HS-27A (cell line): ENCODE measurements around the gene DDX23.

Experiments used
- DNase-seq: peaks from one replicate; pipeline ENCODE4 v3.0.0-alpha.2; 2012; ENCODE audit warnings: low read depth, missing footprints

DDX23 gene

DNA sequence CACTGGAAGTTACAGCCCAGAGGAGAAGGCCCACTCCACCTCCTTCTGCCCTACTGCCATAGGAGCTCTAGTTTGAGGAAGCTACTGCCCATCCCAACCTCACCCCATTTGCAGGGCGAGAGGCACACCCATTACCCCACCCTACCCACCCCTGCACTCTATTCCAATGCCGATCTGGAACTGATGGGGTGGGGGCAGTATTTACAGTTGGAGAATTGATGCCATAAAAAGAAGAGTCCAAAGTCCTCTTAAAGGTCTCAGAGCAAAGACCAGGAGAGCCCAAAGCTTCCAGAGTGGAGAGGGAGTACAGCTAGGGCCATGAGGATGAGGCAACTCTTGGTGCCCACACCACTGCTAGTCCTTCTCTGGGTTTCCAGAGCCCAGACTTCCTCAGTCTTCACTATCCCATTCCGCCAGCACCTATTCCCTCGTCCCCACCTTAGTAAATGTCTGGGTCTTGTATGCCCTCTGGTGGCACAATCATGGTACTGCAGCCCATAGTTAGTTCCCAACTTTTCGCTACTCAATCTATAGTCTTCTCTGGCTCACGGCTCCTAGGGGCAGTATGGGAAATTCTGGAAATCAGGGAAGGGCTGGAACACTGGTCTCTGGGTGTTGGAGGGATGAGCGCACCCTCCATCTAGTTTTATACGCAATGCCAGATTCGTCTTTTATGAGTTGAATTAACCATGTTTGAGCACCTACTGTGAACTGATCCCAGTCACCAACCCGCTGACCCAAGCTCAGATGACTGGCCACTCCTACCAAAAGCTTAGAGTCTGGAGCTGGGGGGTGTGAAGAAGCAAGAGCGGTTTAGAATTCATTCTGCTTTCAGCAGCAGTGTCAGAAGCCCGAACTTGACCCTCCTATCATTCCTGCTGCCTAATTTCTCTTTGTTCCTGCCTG, 56.2 kb downstream of the DDX23 start:
- DNase-seq, result peak; percentile 47

DNA sequence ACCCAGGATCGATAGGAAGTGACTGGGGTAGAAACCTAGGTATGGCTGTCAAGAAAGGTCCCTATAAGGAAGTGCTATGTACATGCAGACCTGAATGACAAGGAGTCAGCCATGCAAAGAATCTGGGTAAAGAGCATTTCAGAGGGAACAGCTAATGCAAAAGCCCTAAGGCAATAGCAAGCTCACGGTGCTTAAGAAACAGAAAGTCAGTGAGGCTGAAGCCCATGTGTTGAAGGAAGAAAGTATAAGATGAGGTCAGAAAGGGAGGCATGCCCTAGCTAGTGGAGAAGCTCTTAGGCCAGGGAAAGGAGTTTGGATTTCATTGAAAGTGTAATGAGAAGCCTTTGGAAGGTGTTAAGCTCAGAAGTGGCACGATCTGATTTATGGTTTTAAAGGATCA, 57.1 kb downstream of the DDX23 start:
- DNase-seq, result no peak

DNA sequence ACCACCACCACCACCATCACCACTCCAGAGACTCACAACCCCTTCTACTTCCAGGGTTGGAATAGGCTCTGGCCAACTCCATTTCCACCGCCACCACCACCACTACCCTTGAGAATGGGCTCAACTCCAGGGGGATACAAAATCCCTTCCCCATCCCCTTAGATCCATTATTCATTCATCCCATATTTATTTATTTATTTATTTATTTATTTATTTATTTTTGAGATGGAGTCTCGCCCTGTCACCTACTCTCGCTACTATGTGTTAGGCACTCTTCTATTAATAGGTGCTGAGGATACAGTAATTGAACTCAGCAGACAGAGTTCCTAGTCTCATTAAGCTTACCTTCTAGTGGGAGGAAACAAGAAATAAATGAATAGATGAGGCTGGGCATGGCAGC, 58.3 kb downstream of the DDX23 start:
- DNase-seq, result no peak

DNA sequence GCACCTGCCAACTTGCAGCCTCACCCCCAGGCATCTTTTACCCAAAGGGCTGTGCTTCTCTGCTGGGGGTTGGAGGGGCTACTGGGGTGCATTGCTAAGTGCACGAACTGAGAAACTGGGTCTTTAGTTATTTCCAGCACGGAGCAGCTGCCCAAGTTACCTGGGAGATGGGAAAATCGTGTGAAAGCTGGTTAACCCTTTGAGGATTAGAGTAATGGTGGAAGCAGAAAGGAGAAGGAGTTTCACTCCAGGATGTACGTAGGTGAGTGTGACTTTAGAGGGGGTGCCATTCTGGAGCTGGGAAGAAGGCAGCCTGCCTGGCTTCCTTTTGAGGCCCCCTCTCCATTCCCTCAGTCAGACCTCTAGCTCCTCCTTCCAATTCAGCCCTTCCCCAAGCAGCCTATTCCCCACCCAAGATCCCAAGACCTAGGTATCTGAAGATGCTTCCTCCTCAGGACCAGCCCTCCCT, 62.1 kb downstream of the DDX23 start:
- no peak for DNase-seq

DNA sequence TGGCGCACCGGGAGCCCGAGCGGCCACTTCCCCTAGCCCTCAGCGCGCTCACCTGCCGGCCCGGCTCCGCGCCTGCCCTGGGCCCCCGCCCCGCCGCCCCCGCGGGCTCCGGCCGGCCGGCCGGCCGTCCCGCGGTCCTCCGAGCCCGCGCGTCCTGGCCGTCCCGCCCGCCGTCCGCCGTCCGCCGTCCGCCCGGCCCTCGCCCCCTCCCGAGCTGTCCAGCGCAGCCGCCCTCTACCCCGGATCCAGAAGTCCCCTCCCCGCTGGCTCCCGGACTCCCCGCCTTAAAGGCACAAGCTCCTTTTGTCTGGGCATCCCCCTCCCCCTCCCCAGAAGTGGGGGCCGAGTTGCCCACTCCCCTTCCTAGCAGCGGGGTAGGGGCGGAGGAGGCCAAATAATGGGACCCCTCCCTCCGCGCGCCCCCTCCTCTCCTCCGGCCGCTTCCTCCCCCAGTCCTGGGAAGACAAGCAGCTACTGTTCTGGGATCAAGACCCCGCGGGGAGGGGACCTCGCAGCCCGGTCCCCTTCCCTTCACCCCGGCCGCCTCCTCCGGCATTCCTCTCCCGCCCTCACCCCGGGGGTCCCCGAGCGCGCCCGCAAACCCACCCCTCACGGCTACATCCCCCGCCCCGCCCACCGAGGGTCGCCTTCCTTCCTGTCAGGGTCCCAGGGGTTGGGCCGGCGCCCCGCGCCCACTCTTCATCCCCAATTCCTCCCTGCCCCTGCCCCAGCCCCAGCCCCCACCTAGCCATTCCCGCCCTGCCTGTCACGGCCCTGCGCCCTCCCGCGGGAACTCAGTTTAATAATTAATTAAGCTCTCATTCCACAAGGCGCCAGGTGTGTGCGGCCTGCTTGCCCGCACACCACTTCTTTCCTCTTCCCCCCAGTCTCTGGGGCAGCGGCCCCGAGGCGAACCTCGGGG, 62.8 kb downstream of the DDX23 start, which contains the start of gene ADCY6:
ADCY6 (minus strand) TSS at position 236 of the 922 bp plus-strand sequence. CDS start 5,655 bp downstream, outside the sequence.
- no peak for DNase-seq

DNA sequence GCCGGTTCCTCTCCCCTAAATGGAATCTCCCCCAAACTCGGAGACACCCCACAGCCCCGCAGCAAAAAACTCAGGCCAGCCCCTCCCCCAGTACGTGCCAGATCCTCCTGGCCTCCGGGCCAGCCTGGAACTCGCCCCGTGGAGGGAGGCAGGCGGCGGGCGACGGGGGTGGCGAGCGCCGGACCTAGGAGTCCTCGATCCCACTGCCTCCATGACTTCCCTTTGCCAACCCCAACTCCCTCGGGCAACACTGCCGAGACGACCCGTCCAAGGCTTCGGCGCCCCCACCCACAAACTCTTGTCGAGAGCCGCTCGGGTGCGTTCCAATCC, 63.5 kb downstream of the DDX23 start:
- DNase-seq, result no peak

DNA sequence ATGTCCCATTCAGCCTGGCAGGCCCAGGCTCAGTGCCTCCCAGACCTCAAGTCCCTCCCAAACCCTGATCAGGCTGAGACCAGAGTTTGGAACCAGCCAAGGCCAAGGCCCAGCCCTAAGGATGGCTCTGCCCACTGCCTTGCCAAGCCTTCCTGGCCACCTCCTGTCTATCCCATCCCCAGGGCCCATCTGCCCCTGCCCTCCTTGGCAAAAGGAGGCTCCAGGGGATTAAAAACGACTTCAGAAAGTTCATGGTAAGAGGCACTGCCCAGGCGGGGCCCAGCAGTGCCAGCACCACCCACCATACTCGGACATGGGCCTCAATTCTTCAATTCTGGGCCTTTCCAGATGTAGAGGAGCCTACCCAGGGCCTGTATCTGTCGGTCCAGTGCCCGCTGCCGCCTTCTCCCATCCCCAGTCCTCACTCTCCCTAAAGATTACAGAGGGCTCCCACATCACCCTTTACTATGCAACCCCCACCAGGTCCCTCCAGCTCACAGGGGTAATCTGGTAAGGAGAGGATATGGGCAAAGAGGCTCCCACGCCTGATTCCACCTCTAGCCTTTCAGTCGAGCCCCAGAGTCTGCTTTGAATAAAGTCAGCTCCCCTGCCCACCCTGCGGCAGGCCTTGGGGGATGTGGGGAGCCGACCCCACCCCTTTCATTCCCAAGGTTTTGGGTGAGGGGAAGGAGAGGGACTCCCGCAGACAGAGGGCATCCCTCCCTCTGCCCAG, 64.0 kb downstream of the DDX23 start:
- no peak for DNase-seq

DNA sequence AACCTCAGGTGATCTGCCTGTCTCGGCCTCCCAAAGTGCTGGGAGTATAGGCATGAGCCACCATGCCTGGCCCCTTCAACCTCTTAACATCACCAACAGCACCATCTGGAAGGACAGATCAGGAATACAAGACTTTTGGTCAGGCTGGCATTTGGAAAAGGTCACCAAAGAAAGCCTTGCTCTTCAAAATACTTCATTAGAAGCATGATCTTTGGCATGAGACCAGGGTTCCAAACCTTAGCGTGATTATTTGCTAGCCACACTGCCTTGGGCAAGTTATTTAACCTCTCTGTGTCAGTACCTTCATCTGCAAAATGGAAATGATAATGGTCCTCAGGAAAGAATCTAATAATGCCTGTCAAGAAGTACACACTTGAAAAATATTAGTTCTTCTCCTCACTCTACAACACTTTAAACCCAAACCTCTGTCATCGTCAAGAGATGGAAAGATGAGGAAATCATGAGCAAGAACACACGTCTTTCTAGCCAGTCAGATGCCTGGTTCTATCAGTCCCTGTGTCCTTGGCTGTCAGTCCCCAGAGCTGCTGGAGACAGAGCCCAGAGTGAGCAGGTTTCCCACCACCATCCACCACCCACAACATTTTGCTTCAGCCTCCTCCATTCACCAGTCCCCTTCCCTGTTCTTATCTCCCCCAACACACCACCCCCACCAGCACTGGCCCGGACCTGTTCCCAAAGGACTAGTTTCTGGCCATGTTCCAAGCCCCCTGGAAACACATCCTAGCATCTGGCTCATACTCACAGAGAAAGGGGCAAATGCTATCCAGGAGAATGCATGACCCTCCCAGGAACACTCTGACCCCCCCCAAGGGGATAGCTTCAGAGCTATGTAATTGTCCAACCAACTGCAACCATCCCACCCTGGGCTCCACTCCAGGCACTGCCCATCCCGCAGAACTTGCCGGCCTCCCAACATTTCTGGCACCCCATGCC, 65.1 kb downstream of the DDX23 start:
- no peak for DNase-seq

DNA sequence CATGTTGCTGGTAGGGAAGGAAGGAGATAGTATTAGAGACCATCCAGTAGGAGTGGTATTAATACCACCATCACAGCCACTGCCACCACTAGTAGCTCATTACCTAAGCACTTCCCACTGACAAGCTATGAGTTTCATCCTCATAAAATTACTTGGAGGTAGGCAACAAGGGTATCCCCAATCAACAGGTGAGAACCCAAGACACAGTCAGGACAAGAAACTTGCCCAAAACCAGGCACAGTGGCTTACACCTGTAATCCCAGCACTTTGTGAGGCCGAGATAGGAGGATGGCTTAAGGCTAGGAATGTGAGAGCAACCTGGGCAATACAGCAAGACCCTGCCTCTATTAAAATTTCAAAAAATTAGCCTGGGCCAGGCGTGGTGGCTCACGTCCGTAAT, 68.5 kb downstream of the DDX23 start:
- no peak for DNase-seq

DNA sequence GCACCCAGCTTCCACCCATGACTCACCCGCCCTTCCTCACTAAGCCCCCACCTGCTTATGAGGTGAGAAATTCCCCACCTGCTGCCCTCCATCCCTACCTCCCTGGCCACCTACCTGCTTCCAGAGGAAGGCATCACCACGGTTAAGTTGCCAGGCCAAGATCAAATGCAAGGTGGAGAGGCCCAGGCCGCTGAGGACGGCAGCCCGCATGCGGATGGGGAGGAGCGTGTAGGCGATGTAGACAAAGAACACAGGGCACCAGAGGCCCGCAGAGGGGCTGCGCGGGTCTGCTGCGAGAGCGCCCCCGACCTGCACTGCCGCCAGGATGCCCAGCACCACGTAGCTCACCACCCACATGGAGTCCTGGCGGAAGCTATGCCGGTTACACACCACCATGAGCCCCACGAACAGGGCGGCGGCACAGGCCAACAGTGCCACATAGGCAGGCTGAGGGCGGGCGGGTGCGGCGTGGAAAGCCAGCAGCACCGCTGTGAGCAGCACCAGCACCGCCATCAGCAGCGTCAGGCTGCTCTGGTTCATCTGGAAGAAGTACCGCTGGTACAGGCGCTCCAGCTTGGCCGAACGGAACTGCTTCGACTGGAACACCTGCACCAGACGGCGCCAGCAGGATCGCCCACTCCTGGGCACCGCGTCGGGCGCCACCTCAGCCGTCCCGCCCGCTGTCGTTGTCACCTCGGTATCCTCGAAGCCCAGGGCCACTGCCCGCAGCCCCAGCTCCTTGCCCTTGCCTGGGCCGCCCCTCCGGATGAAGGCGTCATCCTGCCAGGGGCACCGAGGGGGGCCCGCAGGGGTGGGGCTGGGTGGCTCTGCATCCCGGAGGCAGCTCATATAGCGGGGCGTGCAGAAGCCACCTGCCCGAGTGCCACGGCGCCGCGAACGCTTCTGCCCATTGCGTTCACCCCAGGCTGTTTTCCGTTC, 69.2 kb downstream of the DDX23 start:
- DNase-seq, result no peak

DNA sequence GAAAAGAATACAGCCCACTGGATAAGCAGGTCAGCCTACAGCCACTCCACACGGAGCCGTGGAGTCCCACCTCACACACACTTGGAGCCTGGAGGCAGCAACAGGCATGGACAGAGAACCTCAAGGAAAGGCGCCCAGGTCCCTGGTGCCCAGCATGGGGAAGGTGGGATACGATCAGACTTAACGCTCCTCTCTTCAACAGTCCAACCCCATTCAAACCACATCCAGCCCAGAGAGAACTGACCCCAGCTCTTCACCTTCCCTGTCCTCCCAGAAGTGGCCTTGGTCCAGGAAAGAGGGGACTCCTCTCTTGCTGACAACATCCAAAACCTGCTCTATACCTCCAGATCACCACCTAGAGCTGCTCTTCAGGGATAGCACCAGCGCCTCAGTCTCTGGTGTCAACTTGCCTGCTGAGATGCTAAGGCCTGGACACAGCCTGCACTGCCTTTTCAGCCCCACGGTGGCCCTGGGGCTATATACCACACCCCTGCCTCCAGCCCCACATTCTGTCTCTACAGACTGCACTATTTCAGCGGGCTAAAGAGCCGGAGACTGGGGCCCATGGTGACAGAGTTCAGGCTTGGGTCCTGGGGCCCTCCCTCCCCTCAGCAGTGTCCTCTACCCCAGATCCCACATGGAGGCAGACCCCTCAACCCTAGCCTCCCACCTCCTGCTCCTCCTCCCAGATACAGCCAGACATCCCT, 70.1 kb downstream of the DDX23 start:
- no peak for DNase-seq

DNA sequence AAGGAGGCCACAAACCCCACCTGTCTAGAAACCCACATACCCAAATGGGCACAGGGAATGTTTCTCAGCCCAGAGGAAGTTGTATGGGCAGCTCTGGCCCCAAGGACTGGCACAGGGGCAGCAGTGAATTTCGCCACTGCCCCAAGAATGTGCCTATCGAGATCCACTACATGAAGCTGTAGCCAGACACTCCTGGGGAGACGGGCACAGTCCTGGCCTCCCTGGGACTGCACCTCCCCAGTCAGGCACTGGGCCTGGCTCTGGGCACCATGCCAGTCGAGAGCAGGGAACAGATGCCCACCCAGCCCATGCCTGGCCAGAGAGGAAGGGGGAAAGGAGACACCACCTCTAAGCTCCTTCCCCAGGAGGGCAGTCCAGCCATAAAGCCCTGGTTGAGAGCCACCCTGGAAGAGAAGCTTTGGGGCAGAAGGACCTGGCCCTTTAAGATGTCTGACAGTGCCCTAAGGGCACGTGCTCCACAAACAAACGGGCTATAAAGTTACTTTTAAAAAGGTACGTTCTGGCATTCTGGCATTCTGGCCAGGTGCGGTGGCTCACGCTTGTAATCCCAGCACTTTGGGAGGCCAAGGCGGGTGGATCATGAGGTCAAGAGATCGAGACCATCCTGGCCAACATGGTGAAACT, 71.5 kb downstream of the DDX23 start:
- no peak for DNase-seq

DNA sequence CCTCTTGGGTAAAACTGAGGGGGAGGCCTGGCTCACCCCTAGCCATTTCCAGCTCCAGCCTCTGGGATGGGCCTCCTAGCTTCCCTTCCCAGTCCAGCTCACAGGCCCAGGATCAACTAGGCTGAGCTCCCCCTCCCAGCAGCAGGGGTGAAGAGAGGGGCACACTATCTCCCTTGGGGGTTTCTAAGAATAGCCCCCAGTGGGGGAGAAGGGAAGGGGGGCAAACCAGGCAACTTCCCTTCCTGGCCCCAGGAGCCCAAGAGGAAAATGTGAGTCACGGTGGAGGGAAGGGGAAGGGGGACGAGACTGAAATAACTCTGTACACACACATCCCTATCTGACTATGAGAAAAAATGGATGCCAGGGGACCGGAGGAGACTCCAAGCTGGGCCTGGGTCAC, 72.1 kb downstream of the DDX23 start:
- DNase-seq, result no peak
